SH-SY5Y (cell line): ENCODE measurements around the gene CELF5.

Experiments used
- GATA2 ChIP-seq: IDR thresholded peaks from 2 replicates; pipeline ENCODE4 v1.6.1; 2011; ENCODE audit warnings: mild to moderate bottlenecking, low read depth, low read length
- GATA3 ChIP-seq: IDR thresholded peaks from 2 replicates; pipeline ENCODE4 v1.6.1; 2011; ENCODE audit warnings: low read depth, mild to moderate bottlenecking, low read length, moderate library complexity

CELF5 gene

GRCh38 chr19:3210347-3211017 is 14.0 kb upstream of the CELF5 start:
- TF ChIP-seq GATA2 = no peak
- no peak for TF ChIP-seq GATA3

- TF ChIP-seq GATA3 = no peak
- TF ChIP-seq GATA2 = no peak
Observed at GRCh38 chr19:3211191-3211590, 13.3 kb upstream of the CELF5 start.

GRCh38 chr19:3213159-3213558 is 11.3 kb upstream of the CELF5 start:
- no peak for TF ChIP-seq GATA3
- TF ChIP-seq GATA2 = no peak

GRCh38 chr19:3216874-3217273 is 7.6 kb upstream of the CELF5 start:
- TF ChIP-seq GATA3 = no peak
- no peak for TF ChIP-seq GATA2

GRCh38 chr19:3220576-3220975 is 3.9 kb upstream of the CELF5 start:
- TF ChIP-seq GATA2 (no peak), GATA3 (no peak)

- TF ChIP-seq GATA2 (no peak), GATA3 (no peak)
Observed at GRCh38 chr19:3222709-3223108, 1.8 kb upstream of the CELF5 start.

- TF ChIP-seq GATA2 (no peak), GATA3 (no peak)
Observed at GRCh38 chr19:3225169-3225485, 666 bp downstream of the CELF5 start.

- TF ChIP-seq GATA2 = no peak
- no peak for TF ChIP-seq GATA3
Observed at GRCh38 chr19:3225677-3226093, 1.2 kb downstream of the CELF5 start.

GRCh38 chr19:3227054-3227626 is 2.7 kb downstream of the CELF5 start:
- TF ChIP-seq GATA2 = no peak
- no peak for TF ChIP-seq GATA3

GRCh38 chr19:3229346-3229743 is 4.9 kb downstream of the CELF5 start:
- TF ChIP-seq GATA3 (no peak), GATA2 (no peak)

GRCh38 chr19:3229888-3230496 is 5.5 kb downstream of the CELF5 start:
- TF ChIP-seq GATA2 (no peak), GATA3 (no peak)

GRCh38 chr19:3231288-3231687 is 6.8 kb downstream of the CELF5 start:
- TF ChIP-seq GATA2 = no peak
- no peak for TF ChIP-seq GATA3

- no peak for TF ChIP-seq GATA2
- TF ChIP-seq GATA3 = no peak
Observed at GRCh38 chr19:3233116-3233515, 8.7 kb downstream of the CELF5 start.

GRCh38 chr19:3233831-3234230 is 9.4 kb downstream of the CELF5 start:
- TF ChIP-seq GATA2 (no peak), GATA3 (no peak)

GRCh38 chr19:3234800-3235199 is 10.3 kb downstream of the CELF5 start:
- TF ChIP-seq GATA2 = no peak
- no peak for TF ChIP-seq GATA3
